ENCODE measurements around the gene ZSWIM4. TPM values are rescaled to one million over a fixed set of nuclear protein-coding genes. Genes with fewer than 3 reads are reported as not detected.
A peak's percentile ranks its signal among the peaks of the same experiment; 100 is the strongest.

Gene ZSWIM4
- total RNA-seq, 6 donors from 2014 or later: 7.3 to 22.6 (median 10.1) TPM

GRCh38 chr19:13864046-13864666 is 68.9 kb downstream of the ZSWIM4 start:
- WGBS, 2 donors: 28 to 31% methylated on average over 2 to 13 of the region's 13 CpGs
- TF ChIP-seq POLR2A (IDR thresholded peaks at IDR 0.05) (no peak), CTCF (IDR thresholded peaks at IDR 0.05) (no peak), EP300 (IDR thresholded peaks at IDR 0.05) (no peak), POLR2AphosphoS5 (IDR thresholded peaks at IDR 0.05) (no peak)
- H3K4me3 ChIP-seq: no peak overlapping the region
- peaks cover 22 to 52% (median 39%) of the 10 kb centered on the region in 4 donors for H3K4me1 ChIP-seq
- peak in 1 of 2 donors; percentile 62 for DNase-seq
- H3K27ac ChIP-seq: peak overlapping the region in 2 of 4 donors; percentile 64 to 71
- peaks cover 0 to 13% (median 4%) of the 10 kb centered on the region in 4 donors for H3K27me3 ChIP-seq
- no peaks in the 10 kb centered on the region for H3K9me3 ChIP-seq
- no peak for ATAC-seq (ENCODE audit: low FRiP score in 2 of 2)
- H3K36me3 ChIP-seq: no peaks in the 10 kb centered on the region

DNA sequence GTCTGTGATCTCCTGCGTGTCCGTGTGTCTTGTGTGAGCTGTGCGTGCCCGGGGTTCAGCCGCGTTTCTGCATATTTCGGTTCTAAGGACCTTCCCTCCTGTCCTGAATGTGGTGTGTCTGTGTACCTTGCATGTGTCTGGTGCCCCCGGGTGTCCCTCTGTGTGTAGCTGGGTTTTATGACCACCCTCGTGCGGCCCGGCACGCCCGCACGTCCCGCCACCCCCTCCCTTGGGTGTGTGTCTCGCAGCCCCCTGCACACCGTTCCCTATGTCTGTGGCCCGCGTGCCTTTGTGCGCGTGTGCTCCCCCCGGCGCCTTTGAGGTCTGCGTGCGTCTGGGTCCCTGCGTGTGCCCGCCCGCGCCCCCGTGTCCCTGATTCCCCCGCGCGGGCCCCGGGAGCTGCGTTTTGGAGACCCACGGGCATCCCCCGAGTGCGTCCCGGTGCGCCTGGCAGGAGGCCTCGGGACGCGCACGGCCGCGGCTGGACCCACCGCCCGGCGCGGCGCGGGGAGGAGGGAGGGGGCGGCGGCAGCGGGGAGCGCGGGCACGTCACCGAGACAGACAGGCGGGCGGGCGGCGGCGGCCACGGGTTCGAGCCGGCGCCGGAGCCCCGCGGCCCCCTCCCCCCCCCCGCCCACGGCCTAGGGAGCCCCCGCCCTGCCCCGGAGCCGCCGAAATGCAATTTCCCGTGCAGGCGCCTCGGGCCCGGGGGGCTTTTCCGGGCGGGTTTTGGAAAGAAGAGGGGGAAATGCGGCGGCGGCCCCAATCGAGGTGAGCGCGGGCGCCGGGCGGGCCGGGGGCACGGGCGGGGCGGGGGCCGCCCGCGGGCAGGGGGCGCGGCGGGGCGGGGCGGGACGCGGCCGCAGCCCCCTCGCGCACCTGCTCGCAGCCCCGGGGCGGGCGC is 69.7 kb downstream of the ZSWIM4 start:
- WGBS, 2 donors: 11 to 60% methylated on average over 1 to 37 of the region's 113 CpGs
- H3K36me3 ChIP-seq: no peaks in the 10 kb centered on the region
- H3K4me1 ChIP-seq: peaks cover 22 to 52% (median 39%) of the 10 kb centered on the region in 4 donors
- TF ChIP-seq EP300 (IDR thresholded peaks at IDR 0.05): no peak
- TF ChIP-seq POLR2AphosphoS5 (IDR thresholded peaks at IDR 0.05): no peak
- no peak for TF ChIP-seq CTCF (IDR thresholded peaks at IDR 0.05)
- TF ChIP-seq POLR2A (IDR thresholded peaks at IDR 0.05): no peak
- ATAC-seq (ENCODE audit: low FRiP score in 2 of 2) (no peak), DNase-seq (peak in 1 of 2 donors; percentile 87)
- peak overlapping the region in 3 of 4 donors; percentile 57 to 79 (median 75) for H3K4me3 ChIP-seq
- peaks cover 0 to 13% (median 4%) of the 10 kb centered on the region in 4 donors for H3K27me3 ChIP-seq
- H3K9me3 ChIP-seq: no peaks in the 10 kb centered on the region
- peak overlapping the region; percentile 30 to 71 (median 56) for H3K27ac ChIP-seq

- Histone ChIP-seq H3K27me3 (peaks cover 0 to 13% (median 4%) of the 10 kb centered on the region in 4 donors), H3K4me3 (peak overlapping the region; percentile 57 to 79 (median 66)), H3K27ac (peak overlapping the region; percentile 35 to 71 (median 62)), H3K36me3 (no peaks in the 10 kb centered on the region), H3K9me3 (no peaks in the 10 kb centered on the region), H3K4me1 (peaks cover 22 to 48% (median 37%) of the 10 kb centered on the region in 4 donors)
- WGBS, 2 donors: 3 to 8% methylated on average over 13 to 38 of the region's 82 CpGs
- TF ChIP-seq EP300 (IDR thresholded peaks at IDR 0.05) (no peak), CTCF (IDR thresholded peaks at IDR 0.05) (no peak), POLR2AphosphoS5 (IDR thresholded peaks at IDR 0.05) (no peak), POLR2A (IDR thresholded peaks at IDR 0.05) (no peak)
- DNase-seq: peak in 1 of 2 donors; percentile 90
- no peak for ATAC-seq (ENCODE audit: low FRiP score in 2 of 2)
These were observed 70.6 kb downstream of the ZSWIM4 start for GRCh38 chr19:13865571-13866462.

GRCh38 chr19:13866463-13867046 is 71.3 kb downstream of the ZSWIM4 start:
- Histone ChIP-seq H3K27me3 (peaks cover 0 to 13% (median 4%) of the 10 kb centered on the region in 4 donors), H3K9me3 (no peaks in the 10 kb centered on the region), H3K27ac (peak overlapping the region in 3 of 4 donors; percentile 35 to 71 (median 63)), H3K4me1 (peaks cover 20 to 41% (median 30%) of the 10 kb centered on the region in 4 donors), H3K36me3 (no peaks in the 10 kb centered on the region), H3K4me3 (peak overlapping the region; percentile 57 to 79 (median 66))
- TF ChIP-seq POLR2A (IDR thresholded peaks at IDR 0.05): no peak
- no peak for TF ChIP-seq POLR2AphosphoS5 (IDR thresholded peaks at IDR 0.05)
- no peak for TF ChIP-seq CTCF (IDR thresholded peaks at IDR 0.05)
- TF ChIP-seq EP300 (IDR thresholded peaks at IDR 0.05): no peak
- WGBS, 2 donors: 67 to 71% methylated on average over 15 of the region's 15 CpGs
- ATAC-seq (ENCODE audit: low FRiP score in 2 of 2) (no peak), DNase-seq (no peak)

All from upper lobe of left lung (tissue), 6 donors.